H7 (cell line): ENCODE results near the gene HTR3B. TPM values are rescaled to one million over a fixed set of nuclear protein-coding genes. Genes with fewer than 3 reads are reported as not detected.
"Not testable (repeated sequence)": the region's sequence is repeated elsewhere in the genome, so short reads cannot be mapped to it uniquely, and the experiment has no call there.

Source experiments
- DNase-seq: peaks from one replicate; pipeline ENCODE4 v3.0.0; 2012
- H3K27me3 ChIP-seq: 2 replicates; pipeline ENCODE4 v1.6.0; 2011; ENCODE audit warnings: mild to moderate bottlenecking, low read length; ENCODE audit not compliant: control insufficient read depth, insufficient read depth
- H3K36me3 ChIP-seq: replicated peaks from 2 replicates; pipeline ENCODE4 v1.5.1; 2011; ENCODE audit warnings: low read length; ENCODE audit not compliant: control insufficient read depth, insufficient read depth
- H3K4me3 ChIP-seq: 2 replicates; pipeline ENCODE4 v1.5.1; 2011; ENCODE audit warnings: low read depth, mild to moderate bottlenecking, control low read depth, low read length, moderate library complexity; ENCODE audit not compliant: insufficient read depth
- total RNA-seq: library from RNA; depleted of rRNA; stranded (reverse); fragments of >200 nt; shearing (Covaris generic); gene quantifications from 2 replicates; pipeline ENCODE4 v1.2.3, GENCODE V29; 2014

Gene HTR3B
- total RNA-seq, 1 experiment from 2014 or later = not detected

- peaks cover 5% of the 10 kb centered on the region for H3K36me3 ChIP-seq
- DNase-seq = no peak
- H3K27me3 ChIP-seq = no peaks in the 10 kb centered on the region
- H3K4me3 ChIP-seq = peak overlapping the region; percentile 43
Observed at GRCh38 chr11:113876074-113876797, 28.4 kb upstream of the HTR3B start.

DNA sequence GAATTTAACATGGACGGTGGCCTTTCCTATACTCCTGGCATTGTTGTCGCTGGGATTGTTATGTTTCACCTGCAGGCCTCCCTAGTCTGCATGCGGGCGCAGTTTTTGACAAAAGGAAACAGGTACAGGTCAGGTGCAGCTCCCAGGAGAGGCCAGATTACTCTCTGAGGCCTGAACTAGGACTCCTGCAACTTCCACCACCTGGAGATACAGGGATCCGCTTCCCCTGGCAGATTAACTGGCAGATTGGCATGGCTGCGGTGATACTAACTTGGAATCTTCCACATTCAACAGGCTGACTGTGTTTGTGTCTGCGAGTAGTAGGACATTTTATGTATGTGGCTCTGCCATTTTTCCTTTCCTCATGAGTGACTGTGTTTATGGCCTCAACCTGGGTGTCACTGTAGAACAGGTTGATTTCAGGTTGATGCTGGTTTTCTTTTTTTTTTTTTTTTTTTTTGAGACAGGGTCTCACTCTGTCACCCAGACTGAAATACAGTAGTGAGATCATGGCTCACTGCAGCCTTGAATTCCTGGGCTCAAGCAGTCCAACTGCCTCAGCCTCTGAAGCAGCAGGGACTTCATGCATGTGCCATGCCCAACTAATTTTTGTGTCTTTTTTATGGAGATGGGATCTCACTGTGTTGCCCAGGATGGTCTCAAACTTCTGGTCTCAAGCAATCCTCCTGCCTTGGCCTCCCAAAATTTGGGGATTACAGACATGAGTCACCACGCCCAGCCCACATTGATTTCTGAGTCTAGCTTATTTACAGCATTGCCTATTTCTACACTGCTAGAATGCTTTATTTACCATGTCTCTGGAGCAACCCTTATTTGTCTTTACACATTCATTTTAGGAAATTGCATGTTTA is 27.6 kb upstream of the HTR3B start:
- no peak for DNase-seq
- Histone ChIP-seq H3K36me3 (peaks cover 3% of the 10 kb centered on the region), H3K4me3 (no peak overlapping the region)

DNA sequence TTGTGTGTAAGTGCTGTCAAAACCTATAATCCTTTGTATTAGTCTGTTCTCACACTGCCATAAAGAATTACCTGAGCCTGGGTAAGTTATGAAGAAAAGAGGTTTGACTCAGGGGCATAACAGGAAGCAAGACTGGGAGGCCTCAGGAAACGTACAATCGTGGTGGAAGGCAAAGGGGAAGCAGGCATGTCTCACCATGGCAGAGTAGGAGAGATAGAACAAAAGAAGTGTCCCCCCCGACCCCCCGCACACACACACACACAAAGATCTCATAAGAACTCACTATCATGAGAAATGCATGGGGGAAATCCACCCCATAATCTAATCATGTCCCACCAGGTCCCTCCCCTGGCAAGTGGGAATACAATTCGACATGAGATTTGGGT is 26.9 kb upstream of the HTR3B start:
- Histone ChIP-seq H3K27me3 (no peaks in the 10 kb centered on the region), H3K4me3 (no peak overlapping the region), H3K36me3 (peaks cover 3% of the 10 kb centered on the region)
- DNase-seq = no peak

More for the DNA sequence above, 27.6 kb upstream of the HTR3B start:
- H3K27me3 ChIP-seq = no peaks in the 10 kb centered on the region

GRCh38 chr11:113879446-113879845 is 25.1 kb upstream of the HTR3B start:
- not testable (repeated sequence) for DNase-seq, H3K36me3 ChIP-seq, H3K4me3 ChIP-seq, H3K27me3 ChIP-seq

- H3K27me3 ChIP-seq = no peaks in the 10 kb centered on the region
- H3K4me3 ChIP-seq = no peak overlapping the region
- DNase-seq = no peak
- no peaks in the 10 kb centered on the region for H3K36me3 ChIP-seq
Observed at GRCh38 chr11:113880971-113881370, 23.6 kb upstream of the HTR3B start.

GRCh38 chr11:113881856-113882255 is 22.7 kb upstream of the HTR3B start:
- DNase-seq = no peak
- H3K4me3 ChIP-seq = no peak overlapping the region
- no peaks in the 10 kb centered on the region for H3K36me3 ChIP-seq
- no peaks in the 10 kb centered on the region for H3K27me3 ChIP-seq

- no peak overlapping the region for H3K4me3 ChIP-seq
- no peaks in the 10 kb centered on the region for H3K36me3 ChIP-seq
- H3K27me3 ChIP-seq = no peaks in the 10 kb centered on the region
- peak; percentile 54 for DNase-seq
Observed at GRCh38 chr11:113884361-113884836, 20.2 kb upstream of the HTR3B start.

DNA sequence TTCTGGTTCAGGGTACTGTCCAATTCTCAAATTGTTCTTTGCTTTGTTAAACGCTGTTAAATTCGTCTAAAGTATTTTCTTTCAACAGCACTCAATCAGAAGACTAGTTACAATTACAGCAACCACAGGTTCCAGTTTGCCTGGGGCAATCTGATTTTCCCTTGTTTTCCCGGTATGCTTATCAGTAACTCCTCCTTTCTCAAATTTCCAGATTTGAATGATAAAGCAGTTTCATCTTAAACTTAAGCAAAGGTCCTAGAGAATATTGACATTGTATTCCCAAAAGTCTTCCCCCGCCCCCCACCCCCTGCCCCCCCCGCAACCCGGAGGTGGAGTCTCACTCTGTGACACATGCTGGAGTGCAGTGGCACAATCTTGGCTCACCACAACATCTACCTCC is 18.7 kb upstream of the HTR3B start:
- H3K36me3 ChIP-seq = no peaks in the 10 kb centered on the region
- no peak for DNase-seq

GRCh38 chr11:113888848-113889247 is 15.7 kb upstream of the HTR3B start:
- Histone ChIP-seq H3K36me3 (no peaks in the 10 kb centered on the region), H3K4me3 (no peak overlapping the region), H3K27me3 (no peaks in the 10 kb centered on the region)
- DNase-seq = no peak

More for the DNA sequence above, 18.7 kb upstream of the HTR3B start:
- no peak overlapping the region for H3K4me3 ChIP-seq
- no peaks in the 10 kb centered on the region for H3K27me3 ChIP-seq

GRCh38 chr11:113894421-113894996 is 10.1 kb upstream of the HTR3B start:
- Histone ChIP-seq H3K4me3 (no peak overlapping the region), H3K27me3 (no peaks in the 10 kb centered on the region), H3K36me3 (no peaks in the 10 kb centered on the region)
- no peak for DNase-seq

DNA sequence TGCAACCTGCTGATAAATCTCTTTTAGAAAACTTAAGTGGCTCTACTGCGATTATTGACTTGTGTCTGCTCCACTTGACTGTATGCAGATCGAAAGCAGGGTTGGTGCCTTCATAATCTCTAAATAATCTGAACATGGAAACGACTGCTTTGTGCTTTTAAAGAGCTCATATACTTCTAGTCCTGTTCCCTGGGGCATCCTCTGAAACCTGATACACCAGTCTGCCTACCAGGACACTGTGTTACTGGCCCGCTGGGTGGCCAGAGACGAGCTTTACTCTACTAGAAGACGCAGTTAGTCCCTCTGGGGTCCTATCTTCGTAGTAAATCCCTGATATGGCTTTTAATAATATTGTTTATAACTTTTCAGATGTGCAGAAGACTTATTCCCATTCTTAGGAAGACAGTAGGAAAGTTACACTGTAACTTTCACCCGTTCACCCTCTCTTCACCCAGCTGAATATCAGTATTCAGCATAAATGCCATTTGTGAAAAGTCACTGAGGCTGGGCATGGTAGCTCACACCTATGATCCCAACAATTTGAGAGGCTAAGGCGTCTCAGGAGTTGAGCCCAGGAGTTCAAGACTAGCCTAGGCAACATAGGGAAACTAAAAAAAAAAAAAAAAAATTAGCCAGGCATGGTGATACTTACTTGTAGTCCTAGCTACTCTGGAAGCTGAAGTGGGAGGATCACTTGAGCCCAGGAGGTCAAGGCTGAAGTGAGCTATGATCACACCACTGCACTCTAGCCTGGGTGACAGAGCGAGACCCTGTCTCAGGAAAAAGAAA is 9.0 kb upstream of the HTR3B start:
- H3K4me3 ChIP-seq = no peak overlapping the region
- peak; percentile 49 for DNase-seq
- no peaks in the 10 kb centered on the region for H3K27me3 ChIP-seq
- no peaks in the 10 kb centered on the region for H3K36me3 ChIP-seq

- Histone ChIP-seq H3K36me3 (no peaks in the 10 kb centered on the region), H3K4me3 (no peak overlapping the region), H3K27me3 (no peaks in the 10 kb centered on the region)
- DNase-seq = no peak
Observed at GRCh38 chr11:113896156-113896879, 8.3 kb upstream of the HTR3B start.

DNA sequence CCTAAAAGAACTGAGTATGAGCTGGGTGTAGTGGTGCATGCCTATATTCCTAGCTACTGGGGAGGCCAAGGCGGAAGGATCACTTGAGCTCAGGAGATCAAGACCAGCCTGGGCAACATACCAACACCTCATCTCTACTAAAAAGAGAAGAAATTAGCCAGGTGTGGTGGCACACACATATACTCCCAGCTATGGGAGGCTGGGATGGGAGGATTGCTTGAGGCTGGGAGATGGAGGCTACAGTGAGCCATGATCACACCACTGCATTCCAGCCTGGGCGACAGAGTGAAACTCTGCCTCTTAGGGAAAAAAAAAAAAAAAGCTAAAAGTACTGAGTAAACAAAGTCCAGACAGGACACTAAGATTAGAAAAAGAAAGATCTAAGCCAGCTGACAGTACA is 3.5 kb upstream of the HTR3B start:
- DNase-seq = no peak

DNA sequence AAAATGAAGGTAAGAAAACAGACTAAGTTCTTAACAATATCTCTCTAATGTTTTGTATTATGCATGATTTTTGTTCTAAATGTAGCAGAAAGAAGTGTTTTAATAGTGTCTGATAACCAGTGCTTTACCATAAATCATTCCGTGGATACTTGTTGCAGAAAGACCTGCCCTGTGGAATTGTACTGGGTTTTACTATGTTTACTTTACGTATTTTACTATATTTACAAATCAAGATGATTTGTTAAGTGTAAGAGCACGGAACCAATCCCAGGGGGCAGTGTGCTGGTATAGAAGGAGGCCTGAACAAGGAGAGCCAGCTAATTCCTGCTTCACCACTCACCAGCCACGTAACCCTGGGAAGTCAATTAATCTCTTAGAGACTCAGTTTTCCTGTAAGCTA is 1.4 kb downstream of the HTR3B start:
- DNase-seq = peak; percentile 56
- Histone ChIP-seq H3K27me3 (no peaks in the 10 kb centered on the region), H3K36me3 (no peaks in the 10 kb centered on the region), H3K4me3 (no peak overlapping the region)

More for the DNA sequence above, 3.5 kb upstream of the HTR3B start:
- H3K27me3 ChIP-seq = no peaks in the 10 kb centered on the region
- H3K4me3 ChIP-seq = no peak overlapping the region
- no peaks in the 10 kb centered on the region for H3K36me3 ChIP-seq
